NB4 (cell line): ENCODE data around the gene IQGAP3.

Experiments
- CTCF ChIP-seq: IDR thresholded peaks from one replicate; pipeline ENCODE4 v1.5.1; 2012; ENCODE audit warnings: low read depth, low read length
- POLR2A ChIP-seq: IDR thresholded peaks from 2 replicates; pipeline ENCODE4 v1.6.1; 2011; ENCODE audit warnings: mild to moderate bottlenecking; ENCODE audit not compliant: insufficient read length; ENCODE audit errors: extremely low read depth

- TF ChIP-seq CTCF (no peak), POLR2A (no peak)
Measured at GRCh38 chr1:156592158-156592909, 20.0 kb upstream of the IQGAP3 start.
